ENCODE data around the gene TERB1. TPM values are rescaled to one million over a fixed set of nuclear protein-coding genes. Genes with fewer than 3 reads are reported as not detected.
A peak's percentile ranks its signal among the peaks of the same experiment; 100 is the strongest.

TERB1 gene
- total and polyA plus RNA-seq, 2 of the 13 experiments (the other 11 are each of a cell fraction or from before 2014, with no cell fraction given), result not detected

DNA sequence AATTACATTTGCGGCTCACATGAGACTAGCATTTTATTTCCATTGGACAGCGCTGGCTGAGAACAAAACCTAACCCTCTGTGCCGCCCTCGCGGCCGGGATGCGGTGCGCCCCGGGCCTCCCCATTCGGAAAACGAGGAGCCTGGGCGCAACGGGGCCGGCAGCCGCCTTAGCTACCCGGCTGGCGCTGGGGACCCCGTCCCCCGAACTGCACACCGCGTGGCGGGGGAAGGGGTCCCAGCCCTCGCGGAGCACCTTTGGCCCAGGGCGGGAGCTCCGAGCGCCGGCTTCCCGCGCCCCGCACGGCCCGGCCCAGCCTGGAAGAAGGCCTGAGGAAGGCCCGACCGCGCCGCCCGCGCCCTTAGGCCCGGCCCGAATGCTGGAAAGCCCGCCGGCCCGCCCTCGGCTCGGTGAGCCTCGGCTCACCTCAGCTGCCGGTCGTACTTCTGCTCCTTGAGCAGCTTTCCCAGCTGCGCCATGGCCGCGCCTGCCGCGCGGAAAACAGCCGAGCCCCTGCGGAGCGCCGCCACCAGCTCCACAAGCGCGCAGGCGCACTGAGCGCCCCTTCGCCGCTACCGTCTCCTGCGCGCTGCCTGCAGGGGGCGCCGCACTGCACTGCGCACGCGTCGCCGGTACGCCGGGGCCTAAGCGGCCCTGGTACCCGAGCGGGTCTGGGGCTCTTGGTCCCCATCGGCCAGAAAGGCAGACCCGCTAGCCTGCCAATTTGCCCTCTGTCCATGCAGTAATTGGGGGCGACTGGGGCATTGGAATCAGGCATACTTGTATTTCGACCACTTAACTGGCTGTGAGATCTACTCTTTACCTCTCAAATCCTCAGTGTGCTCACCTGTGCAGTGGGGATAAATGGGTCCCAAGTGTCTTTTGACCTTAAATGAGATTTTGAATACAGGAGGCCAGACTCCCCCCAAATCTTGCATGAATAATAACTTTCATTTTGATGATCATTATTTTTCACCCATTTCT is 29.3 kb upstream of the TERB1 start, which contains the start of gene NAE1 (continued):
- TF ChIP-seq, protein P1, sequence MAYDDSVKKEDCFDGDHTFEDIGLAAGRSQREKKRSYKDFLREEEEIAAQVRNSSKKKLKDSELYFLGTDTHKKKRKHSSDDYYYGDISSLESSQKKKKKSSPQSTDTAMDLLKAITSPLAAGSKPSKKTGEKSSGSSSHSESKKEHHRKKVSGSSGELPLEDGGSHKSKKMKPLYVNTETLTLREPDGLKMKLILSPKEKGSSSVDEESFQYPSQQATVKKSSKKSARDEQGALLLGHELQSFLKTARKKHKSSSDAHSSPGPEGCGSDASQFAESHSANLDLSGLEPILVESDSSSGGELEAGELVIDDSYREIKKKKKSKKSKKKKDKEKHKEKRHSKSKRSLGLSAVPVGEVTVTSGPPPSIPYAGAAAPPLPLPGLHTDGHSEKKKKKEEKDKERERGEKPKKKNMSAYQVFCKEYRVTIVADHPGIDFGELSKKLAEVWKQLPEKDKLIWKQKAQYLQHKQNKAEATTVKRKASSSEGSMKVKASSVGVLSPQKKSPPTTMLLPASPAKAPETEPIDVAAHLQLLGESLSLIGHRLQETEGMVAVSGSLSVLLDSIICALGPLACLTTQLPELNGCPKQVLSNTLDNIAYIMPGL (CRISPR knock-in tag; IDR thresholded peaks at IDR 0.05; ENCODE audit: borderline replicate concordance in 1 of 2, low read depth in 1 of 2), result peak; percentile 99 to 100
- TF ChIP-seq PLSCR1 (CRISPR knock-in tag; IDR thresholded peaks at IDR 0.05; ENCODE audit: borderline replicate concordance), result no peak
- TF ChIP-seq SIX4 (CRISPR knock-in tag; IDR thresholded peaks at IDR 0.05), result no peak; the same call in 1 of the 2 replicates
- TF ChIP-seq MLX (CRISPR knock-in tag; IDR thresholded peaks at IDR 0.05), result no peak; the same call in 1 of the 2 replicates
- TF ChIP-seq ZNF180 (CRISPR knock-in tag; IDR thresholded peaks at IDR 0.05; ENCODE audit: borderline replicate concordance, low read depth), result peak; percentile 92; the same call in 1 of the 2 replicates
- TF ChIP-seq EED (CRISPR knock-in tag; IDR thresholded peaks at IDR 0.05), result peak; percentile 98
- no peak for TF ChIP-seq GABPA (IDR thresholded peaks at IDR 0.05; ENCODE audit: low read depth, low read length)
- TF ChIP-seq GABPA (CRISPR knock-in tag; IDR thresholded peaks at IDR 0.05; ENCODE audit: low read depth), result no peak
- TF ChIP-seq CENPX (CRISPR knock-in tag; IDR thresholded peaks at IDR 0.05), result no peak
- TF ChIP-seq, protein P2, sequence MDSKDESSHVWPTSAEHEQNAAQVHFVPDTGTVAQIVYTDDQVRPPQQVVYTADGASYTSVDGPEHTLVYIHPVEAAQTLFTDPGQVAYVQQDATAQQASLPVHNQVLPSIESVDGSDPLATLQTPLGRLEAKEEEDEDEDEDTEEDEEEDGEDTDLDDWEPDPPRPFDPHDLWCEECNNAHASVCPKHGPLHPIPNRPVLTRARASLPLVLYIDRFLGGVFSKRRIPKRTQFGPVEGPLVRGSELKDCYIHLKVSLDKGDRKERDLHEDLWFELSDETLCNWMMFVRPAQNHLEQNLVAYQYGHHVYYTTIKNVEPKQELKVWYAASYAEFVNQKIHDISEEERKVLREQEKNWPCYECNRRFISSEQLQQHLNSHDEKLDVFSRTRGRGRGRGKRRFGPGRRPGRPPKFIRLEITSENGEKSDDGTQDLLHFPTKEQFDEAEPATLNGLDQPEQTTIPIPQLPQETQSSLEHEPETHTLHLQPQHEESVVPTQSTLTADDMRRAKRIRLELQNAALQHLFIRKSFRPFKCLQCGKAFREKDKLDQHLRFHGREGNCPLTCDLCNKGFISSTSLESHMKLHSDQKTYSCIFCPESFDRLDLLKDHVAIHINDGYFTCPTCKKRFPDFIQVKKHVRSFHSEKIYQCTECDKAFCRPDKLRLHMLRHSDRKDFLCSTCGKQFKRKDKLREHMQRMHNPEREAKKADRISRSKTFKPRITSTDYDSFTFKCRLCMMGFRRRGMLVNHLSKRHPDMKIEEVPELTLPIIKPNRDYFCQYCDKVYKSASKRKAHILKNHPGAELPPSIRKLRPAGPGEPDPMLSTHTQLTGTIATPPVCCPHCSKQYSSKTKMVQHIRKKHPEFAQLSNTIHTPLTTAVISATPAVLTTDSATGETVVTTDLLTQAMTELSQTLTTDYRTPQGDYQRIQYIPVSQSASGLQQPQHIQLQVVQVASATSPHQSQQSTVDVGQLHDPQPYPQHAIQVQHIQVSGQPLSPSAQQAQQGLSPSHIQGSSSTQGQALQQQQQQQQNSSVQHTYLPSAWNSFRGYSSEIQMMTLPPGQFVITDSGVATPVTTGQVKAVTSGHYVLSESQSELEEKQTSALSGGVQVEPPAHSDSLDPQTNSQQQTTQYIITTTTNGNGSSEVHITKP (CRISPR knock-in tag; IDR thresholded peaks at IDR 0.05; ENCODE audit: low read depth), result no peak
- peak; percentile 69 for TF ChIP-seq ARNTL (CRISPR knock-in tag; IDR thresholded peaks at IDR 0.05)
- peak; percentile 90; the same call in 1 of the 2 replicates for TF ChIP-seq ZNF225 (CRISPR knock-in tag; IDR thresholded peaks at IDR 0.05)
- peak; percentile 94 for TF ChIP-seq ZNF607 (CRISPR knock-in tag; IDR thresholded peaks at IDR 0.05; ENCODE audit: borderline replicate concordance)
- TF ChIP-seq, protein P3, sequence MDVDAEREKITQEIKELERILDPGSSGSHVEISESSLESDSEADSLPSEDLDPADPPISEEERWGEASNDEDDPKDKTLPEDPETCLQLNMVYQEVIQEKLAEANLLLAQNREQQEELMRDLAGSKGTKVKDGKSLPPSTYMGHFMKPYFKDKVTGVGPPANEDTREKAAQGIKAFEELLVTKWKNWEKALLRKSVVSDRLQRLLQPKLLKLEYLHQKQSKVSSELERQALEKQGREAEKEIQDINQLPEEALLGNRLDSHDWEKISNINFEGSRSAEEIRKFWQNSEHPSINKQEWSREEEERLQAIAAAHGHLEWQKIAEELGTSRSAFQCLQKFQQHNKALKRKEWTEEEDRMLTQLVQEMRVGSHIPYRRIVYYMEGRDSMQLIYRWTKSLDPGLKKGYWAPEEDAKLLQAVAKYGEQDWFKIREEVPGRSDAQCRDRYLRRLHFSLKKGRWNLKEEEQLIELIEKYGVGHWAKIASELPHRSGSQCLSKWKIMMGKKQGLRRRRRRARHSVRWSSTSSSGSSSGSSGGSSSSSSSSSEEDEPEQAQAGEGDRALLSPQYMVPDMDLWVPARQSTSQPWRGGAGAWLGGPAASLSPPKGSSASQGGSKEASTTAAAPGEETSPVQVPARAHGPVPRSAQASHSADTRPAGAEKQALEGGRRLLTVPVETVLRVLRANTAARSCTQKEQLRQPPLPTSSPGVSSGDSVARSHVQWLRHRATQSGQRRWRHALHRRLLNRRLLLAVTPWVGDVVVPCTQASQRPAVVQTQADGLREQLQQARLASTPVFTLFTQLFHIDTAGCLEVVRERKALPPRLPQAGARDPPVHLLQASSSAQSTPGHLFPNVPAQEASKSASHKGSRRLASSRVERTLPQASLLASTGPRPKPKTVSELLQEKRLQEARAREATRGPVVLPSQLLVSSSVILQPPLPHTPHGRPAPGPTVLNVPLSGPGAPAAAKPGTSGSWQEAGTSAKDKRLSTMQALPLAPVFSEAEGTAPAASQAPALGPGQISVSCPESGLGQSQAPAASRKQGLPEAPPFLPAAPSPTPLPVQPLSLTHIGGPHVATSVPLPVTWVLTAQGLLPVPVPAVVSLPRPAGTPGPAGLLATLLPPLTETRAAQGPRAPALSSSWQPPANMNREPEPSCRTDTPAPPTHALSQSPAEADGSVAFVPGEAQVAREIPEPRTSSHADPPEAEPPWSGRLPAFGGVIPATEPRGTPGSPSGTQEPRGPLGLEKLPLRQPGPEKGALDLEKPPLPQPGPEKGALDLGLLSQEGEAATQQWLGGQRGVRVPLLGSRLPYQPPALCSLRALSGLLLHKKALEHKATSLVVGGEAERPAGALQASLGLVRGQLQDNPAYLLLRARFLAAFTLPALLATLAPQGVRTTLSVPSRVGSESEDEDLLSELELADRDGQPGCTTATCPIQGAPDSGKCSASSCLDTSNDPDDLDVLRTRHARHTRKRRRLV (CRISPR knock-in tag; IDR thresholded peaks at IDR 0.05), result peak; percentile 92; the same call in 1 of the 2 replicates
- TF ChIP-seq SAFB2 (CRISPR knock-in tag; IDR thresholded peaks at IDR 0.05; ENCODE audit: borderline replicate concordance, low read depth), result 0 out of 2 replicates have a peak, but pooled peaks have one; percentile 27
